Measurements from ENCODE around the gene AURKB.
"Not testable (repeated sequence)": the region's sequence is repeated elsewhere in the genome, so short reads cannot be mapped to it uniquely, and the experiment has no call there.

AURKB gene

DNA sequence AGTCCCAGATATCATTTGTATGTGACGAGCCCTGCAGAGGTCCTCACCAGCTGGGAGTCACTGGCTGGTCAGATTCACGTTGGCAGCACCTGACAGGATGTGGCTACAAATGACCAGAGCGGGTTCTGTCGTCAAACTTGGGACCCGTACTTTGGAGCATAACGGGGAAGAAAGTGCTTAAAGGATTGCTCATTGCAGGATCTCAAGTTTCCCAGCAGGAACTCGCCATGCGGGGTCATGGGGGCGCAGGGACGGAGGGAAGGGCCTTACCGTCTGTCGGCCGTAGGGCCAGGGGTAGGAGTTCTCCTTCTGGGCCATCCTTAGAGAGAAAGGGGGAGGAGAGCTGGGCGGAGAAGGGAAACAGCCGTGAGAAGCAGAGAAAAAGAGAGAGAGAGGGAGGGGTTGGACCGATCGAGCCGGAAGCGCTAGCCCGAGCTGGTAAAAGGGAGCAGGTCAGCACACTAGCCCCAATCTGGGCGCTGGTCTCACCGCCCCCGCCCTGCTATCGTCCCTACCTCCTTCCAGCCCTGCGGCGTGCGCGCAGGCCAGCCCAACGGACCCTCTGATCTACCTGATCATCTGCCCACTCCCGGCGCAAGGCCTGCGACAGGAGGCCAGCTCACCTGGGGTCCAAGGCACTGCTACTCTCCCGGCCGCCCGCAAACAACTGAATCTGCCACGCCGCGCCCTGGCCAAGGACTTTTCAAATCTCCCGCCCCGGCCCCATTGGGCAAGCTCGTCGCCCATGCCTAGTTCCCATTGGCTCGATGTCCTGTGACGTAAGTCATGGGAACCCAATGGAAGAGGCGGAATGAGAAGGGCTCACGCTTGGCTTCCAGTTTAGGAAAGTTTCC, at the start of gene AURKB:
AURKB (minus strand) TSS at position 669 of the 854 bp plus-strand sequence; CDS start at position 318, 351 bp downstream.
- peak; percentile 65 to 84 for DNase-seq

DNA sequence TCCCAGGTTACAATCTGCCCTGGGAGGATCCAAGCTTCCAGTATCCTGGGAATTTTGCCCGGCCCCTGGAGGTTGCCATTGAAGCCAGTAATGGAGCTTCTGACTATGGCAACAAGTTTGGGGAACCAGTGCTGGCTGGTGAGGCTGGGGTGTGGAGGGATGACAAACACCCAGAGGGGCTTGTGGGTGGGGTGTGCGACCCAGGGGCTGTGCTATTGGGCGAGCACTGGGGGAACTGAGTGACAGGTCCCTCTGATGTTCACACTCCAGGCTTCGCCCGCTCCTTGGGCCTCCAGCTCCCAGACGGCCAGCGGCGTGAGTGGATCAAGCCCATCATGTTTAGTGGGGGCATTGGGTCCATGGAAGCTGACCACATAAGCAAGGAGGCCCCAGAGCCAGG, 47.4 kb upstream of the AURKB start:
- no peak for DNase-seq

DNA sequence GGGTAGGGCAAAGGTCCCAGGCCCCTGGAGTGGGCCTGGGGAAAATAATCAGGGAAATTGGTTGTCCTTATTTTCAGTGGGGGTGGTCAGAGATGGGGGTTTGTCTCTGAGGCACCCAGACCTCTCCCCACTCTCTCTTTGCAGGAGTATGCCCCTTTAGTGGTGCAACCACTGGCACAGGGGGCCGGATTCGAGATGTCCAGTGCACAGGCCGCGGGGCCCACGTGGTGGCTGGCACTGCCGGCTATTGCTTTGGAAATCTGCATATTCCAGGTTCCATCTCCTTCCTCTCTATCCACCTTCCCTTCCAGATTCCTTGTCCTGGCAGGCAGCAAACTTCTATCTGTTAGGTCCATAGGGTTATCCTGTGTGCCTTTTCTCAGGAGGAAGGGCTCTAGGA, 46.3 kb upstream of the AURKB start:
- DNase-seq = no peak

DNA sequence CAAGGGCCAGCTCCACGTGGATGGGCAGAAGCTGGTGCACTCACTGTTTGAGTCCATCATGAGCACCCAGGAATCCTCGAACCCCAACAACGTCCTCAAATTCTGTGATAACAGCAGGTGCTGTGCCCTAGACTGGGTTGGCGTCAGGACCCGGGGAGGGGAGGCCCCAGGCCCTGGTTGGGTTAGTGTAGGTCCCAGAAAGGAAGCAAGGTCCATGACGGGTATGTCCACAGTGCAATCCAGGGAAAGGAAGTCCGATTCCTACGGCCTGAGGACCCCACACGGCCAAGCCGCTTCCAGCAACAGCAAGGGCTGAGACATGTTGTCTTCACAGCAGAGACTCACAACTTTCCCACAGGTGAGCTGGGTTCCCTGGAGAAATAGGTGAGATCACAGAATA, 45.9 kb upstream of the AURKB start:
- no peak for DNase-seq

DNA sequence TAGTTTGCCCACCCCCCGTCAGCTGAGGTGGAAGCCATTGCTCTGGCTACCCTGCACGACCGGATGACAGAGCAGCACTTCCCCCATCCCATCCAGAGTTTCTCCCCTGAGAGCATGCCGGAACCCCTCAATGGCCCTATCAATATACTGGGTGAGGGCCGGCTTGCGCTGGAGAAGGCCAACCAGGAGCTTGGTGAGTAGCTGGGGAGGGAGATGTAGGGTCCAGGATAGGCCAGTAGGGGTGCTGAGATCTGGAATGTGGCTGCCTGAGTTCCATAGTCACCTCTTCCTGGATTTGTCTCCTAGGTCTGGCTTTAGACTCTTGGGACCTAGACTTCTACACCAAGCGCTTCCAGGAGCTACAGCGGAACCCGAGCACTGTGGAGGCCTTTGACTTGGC, 45.1 kb upstream of the AURKB start:
- DNase-seq = no peak

DNA sequence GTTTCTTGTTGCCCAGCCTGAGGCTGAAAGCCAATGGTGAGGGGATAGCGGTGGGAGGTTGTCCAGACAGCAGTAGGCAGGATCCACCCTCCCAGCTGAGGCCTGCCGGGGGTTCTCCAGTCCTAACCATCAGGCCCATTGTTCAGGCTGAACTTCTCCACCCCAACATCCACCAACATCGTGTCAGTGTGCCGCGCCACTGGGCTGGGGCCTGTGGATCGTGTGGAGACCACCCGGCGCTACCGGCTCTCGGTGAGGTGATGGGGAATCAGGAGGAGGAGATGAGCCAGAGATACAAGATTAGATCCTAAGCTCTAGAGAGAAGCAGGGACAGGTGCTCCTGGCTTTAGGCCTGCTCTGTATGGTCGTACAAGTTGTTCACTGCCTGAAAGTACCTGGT, 44.5 kb upstream of the AURKB start:
- DNase-seq = no peak

DNA sequence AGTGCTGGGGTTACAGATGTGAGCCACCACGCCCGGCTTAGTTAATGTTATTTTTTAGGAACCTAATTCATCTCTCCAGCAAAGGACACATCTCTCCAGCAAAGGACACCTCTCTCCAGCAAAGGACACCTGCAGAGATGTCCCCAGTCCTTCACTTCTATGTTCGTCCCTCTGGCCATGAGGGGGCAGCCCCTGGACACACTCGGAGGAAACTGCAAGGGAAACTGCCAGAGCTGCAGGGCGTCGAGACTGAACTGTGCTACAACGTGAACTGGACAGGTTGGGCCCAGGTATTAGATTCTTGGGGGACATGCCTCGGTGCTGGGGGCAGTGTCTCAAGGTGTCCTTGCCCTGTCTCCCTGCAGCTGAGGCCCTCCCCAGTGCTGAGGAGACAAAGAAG, 43.4 kb upstream of the AURKB start:
- peak in 1 of 2 experiments; percentile 19 for DNase-seq

DNA sequence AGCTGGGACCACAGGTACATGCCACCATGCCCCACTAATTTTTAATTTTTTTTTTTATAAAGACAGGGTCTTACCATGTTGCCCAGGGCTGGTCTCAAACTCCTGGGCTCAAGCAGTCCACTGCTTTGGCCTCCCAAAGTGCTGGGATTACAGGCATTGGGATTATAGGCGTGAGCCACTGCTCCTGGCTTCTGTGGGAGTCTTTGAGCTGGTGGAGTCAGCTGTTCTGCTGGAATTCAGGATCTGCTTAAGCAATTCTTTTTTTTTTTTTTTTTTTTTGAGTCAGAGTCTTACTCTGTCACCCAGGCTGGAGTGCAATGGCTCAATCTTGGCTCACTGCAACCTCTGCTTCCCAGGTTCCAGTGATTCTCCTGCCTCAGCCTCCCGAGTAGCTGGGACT, 41.0 kb upstream of the AURKB start:
- DNase-seq = not testable (repeated sequence)

DNA sequence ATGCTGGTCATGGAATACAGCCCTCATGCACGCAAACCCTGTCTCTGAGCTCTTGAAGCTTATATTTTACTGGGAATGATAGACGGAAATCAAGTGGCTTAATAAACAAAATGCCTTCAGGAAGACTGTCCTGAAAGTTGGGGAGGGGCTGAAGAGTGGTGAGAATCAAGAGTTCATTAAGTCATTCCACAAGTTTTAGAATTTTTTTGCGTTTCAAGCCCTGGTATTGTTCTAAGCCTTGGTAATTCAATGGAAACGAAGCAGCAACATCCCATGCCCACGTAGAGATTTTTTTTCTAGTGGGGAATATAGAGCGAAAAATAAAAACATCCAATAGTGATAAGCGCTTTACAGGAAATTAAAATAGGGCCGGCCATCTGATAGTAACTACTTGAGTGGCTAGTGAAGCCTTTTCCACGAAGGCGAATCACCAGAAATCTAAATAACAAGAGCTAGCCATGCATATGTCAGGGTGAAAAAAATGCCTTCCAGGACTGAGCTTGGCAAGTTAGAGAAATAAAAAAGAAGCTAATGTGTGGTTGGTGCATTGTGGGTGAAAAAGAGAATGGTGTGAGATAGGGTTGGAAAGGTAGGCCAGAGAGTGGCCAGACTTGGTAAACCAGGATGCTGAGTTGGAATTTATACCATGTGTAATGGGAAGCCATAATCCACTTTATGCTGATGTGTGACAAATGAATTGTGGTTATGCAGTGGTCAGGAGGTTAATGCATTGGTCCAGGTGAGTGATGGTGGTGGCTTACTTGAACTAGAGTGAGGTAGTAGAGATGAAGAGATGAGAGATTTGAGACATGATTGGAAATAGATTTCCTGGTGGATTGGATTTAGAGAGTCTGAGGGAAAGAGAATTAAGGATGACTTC, 39.5 kb upstream of the AURKB start:
- DNase-seq = no peak

DNA sequence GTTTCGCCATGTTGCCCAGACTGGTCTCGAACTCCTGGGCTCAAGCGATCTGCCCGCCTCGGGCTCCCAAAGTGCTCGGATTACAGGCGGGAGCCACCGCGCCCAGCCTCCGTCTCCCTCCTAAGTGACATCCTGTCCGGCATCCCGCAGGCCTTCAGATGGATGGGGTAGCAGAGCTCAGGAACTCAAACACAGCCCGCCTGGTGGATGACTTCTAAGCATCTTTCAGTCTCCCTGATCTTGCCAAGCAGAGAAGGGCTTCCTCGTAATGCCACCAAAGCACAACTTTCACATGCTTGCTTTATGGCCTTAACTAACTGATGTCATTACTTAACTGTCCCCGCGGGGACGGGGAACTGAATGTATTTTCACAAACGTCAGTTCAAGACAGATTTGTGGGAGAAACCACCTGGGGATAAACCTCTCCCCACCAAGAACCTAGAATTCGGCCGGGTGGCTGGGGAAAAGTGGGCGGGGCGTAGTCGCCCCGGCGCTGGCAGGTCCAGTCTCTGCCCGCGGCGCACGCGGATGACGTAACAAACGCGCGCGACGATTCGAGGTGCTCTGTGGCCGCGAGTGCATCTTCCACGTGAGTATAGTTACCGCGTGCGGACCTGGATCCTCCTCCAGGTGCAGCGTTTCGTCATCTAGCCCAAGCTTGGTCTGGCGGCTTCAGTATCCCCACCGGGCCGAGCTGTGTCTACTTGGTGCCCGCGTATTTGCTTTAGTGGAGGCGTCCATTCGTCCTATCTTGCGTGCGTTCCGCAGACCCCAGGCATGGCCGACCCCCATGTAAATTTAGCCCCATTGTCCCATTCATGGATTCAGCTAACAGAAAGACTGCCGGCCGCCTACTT, 38.6 kb upstream of the AURKB start, which contains the start of gene PFAS:
PFAS (plus strand) TSS at position 539 of the 857 bp plus-strand sequence. CDS start 4,649 bp downstream, outside the sequence.
- peak; percentile 34 to 82 for DNase-seq

DNA sequence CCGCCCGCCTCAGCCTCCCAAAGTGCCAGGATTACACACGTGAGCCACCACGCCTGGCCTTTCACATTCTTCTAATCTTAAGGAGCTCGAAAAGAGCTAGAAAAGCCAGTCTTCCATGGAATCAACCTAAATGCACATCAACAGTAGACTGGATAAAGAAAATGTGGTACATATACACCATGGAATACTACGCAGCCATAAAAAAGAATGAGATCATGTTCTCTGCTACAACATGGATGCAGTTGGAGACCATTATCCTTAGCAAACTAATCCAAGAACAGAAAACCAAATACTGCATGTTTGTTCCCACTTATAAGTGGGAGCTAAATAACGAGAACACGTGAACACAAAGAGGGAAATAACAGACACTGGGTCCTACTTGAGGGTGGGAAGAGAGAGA, 34.4 kb upstream of the AURKB start:
- DNase-seq = no peak

DNA sequence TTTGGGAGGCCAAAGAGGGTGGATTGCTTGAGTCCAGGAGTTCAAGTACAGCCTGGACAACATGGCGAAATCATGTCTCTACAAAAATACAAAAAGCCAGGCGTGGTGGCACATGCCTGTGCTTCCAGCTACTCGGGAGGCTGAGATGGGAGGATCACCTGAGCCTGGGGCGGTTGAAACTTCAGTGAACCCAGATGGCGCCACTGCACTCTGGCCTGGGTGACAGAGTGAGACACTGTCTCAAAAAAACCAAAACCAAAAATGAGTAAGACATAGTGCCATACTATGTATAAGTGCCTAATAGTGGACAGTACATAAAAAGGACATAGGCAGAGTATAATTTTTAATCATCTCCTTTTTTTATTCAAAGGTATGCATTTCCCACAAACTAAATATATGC, 33.5 kb upstream of the AURKB start:
- no peak for DNase-seq

DNA sequence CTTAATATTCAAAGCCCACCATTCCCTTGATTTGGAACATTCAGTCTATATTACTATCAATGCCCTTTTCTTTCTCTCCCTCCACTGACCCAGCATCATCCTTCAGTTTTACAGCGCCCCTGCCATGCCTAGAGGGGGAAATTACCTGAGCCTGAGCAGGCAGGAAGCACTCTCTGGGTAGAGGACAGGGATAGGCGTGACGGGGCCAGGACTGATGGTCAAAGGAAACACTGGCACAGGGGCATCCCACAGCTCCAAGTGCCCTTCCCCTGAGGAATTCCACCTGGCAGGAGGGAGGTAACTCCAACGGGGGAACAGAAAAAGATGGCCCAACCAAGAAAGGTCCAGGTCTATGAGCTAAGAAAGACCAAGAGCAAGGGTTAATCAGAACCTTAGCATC, 27.5 kb upstream of the AURKB start:
- no peak for DNase-seq

DNA sequence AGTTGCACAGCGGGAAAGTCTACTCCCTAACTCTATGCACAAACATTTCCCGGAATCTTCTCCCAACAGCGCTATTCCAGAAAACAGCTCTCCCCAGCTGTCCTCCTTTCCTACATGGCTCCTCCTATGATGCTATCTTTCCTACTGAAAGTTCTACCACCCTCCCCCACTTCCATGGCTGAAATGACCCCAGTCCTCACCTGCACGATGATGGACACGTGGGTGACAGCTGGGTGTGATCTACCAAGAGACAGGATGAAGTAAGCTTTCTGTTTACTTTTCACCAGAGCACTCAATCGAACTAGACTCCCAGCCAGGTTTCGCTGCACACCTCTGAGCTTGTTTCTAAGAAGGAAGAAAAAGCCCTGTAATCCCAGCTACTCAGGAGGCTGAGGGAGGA, 26.8 kb upstream of the AURKB start:
- no peak for DNase-seq

DNA sequence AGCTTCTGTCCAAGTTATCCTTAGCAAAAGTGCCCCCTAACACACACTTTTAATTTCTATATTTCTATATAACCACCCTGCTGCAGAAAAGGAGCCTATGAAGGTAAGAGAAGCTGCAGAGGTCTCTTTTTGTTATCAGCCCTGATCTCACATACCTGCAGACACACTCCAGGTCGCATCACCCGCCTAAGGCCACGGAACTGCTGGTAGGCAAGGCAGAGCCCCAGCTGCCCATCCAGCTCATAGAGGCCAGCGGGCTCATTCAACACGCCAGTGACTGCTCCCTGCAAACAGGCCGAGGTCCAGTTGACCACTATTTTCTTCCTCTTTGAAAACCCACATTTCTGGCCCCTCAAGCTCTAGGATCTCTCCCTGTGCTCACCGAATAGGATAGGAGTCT, 25.3 kb upstream of the AURKB start:
- DNase-seq = no peak

DNA sequence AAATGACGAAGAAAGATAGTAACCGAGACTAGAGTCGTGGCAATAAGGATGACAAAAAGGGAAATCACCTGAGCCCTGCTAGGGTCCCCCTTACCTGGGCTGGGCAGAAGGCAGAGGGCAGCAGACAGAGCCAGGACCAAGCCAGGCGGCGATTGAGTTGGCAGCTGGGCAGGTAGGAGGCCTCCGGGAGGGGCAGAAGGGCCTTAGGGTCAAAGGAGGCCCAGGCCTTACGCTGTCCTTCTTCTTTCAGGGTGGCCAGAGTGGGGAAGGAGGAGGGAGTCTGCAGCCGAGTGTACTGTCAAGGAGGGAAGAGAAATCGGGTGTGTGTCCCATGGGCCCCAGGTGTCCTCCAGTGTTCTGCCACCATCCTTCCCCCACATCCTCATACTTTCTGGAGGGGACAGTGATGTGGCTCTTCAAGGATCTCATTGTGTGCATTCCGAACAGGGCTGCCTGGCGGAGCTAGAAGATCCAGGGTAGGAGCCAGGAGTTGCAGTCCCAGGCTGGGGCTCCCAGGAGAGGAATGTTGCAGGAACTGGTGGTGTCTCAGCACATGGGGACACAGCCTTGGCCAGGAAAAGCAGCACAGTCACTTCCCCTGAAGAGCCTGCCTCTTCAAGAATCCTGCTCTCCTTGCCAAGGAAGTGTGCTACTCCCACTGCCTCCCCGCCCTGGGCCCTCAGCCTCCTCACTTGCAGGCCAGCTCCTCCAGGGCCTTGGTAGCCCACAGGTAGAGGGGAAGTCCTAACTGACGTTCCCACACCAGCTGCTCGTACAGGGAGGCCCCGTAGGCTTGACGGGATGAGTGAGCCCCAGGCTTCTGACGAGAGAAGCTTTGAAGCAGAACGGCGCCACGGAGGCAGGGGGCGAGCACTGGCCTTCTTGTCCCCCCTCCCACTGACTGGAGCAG, 24.2 kb upstream of the AURKB start:
- DNase-seq = no peak

DNA sequence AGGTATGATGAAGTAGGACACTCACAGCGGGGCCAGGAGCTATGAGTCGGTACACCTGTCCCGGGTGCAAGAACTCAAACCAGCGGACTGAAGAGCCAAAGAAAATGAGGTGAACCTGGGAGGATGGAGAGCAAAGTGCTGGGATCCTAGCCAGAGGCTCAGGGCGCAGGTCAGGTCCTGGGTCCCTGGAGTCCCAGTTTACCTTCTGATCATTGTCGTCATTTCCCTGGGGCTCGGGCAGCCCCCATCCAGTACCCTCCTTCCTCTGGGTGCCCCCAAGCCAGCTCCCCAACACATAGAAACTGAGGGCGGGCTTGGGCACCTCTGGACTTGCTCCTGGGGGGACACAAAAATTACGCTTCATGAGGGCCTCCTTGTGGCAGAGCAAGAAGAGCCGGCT, 21.3 kb upstream of the AURKB start:
- DNase-seq = no peak

DNA sequence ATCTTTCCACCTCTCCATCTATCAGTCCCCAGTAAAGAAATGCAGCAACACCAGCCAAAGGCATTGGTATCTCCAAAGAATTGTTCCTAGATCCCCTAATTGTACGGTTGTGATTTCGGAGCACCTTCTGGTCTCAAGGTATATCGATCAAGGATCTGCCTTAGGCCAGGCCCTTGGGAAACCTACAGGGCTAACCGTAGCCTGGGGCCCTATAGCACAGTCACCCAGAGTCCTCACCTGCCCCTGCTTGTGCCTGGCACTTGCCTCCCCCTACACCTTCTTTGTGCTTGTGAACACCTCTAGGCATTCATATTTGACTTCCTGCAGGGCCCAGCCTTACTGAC, 16.8 kb upstream of the AURKB start:
- no peak for DNase-seq

DNA sequence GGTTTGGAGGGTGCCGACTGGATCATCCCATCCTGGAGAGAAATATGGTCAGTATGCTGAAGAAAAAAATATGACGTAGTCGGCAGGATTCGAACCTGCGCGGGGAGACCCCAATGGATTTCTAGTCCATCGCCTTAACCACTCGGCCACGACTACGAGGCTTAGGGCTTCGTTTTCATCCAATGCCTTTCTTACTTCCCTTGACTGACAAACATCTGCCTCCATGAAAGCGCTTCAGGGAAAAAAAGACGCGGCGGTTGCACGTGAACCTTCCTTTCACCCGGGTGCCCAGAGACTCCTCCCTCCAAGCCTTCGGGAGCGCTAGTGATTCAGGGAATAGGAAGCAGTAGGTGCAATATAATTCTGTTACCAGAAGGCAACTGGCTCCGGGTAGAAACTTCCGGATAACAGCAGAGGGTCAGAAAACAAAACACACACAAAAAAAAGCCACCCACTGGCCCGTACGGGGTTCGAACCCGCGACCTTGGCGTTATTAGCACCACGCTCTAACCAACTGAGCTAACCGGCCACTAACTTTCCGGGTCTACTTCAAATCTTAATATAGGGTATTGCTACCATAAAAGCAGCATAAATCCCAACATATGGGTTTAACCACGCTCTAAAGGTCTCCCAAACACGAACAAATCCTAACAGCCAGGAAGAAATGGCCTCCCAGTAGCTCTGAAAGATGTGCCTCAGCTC, 16.3 kb upstream of the AURKB start:
- no peak for DNase-seq

DNA sequence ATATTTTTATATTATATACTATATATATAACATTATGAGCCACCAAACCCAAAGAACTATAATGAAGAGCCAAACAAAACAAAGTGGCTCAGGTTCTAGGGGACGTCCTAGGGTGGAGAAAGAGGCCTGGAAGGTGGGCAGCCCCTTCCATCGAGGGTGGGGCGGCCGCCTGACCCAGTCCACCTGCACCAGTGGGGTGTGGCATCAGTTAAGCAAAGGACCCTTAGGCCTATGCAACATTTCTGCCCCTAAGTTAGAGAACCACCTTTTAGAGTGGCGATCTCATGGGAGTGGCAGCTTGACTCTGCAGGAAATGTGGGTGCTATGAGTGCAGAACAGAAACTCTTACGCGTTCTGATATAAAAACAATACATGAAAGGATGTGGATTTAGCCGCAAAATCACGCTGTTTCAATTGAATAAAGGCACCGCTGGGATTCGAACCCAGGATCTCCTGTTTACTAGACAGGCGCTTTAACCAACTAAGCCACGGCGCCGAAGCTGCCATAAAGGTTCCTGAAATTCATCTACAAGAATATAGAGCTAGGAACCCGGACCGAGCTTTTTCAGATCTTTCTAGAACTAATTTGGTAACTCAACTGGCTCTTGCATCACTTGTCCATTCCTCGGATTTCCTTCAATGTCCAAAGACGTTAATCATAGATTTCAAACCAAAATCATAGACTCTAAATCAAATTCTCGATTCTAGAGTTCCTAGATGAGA, 15.6 kb upstream of the AURKB start:
- DNase-seq = peak in 1 of 2 experiments; percentile 3
